Measurements from ENCODE around the gene CCDC112.

CCDC112 gene

GRCh38 chr5:115282131-115282530 lies 14.3 kb downstream of the CCDC112 start:
- no peak for DNase-seq (ENCODE audit: low spot score)
- TF ChIP-seq CTCF (IDR thresholded peaks at IDR 0.05; ENCODE audit: extremely low read depth, missing control alignments): no peak

- no peak for DNase-seq (ENCODE audit: low spot score)
Measured at GRCh38 chr5:115274584-115274983, 21.9 kb downstream of the CCDC112 start.

GRCh38 chr5:115272297-115272958 lies 24.0 kb downstream of the CCDC112 start:
- TF ChIP-seq CTCF (IDR thresholded peaks at IDR 0.05; ENCODE audit: extremely low read depth, missing control alignments): no peak
- DNase-seq (ENCODE audit: low spot score): no peak

More at GRCh38 chr5:115274584-115274983, 21.9 kb downstream of the CCDC112 start:
- no peak for TF ChIP-seq CTCF (IDR thresholded peaks at IDR 0.05; ENCODE audit: extremely low read depth, missing control alignments)

- DNase-seq (ENCODE audit: low spot score): no peak
- no peak for TF ChIP-seq CTCF (IDR thresholded peaks at IDR 0.05; ENCODE audit: extremely low read depth, missing control alignments)
Measured at GRCh38 chr5:115271295-115272050, 25.0 kb downstream of the CCDC112 start.

GRCh38 chr5:115267617-115268016 lies 28.8 kb downstream of the CCDC112 start:
- no peak for TF ChIP-seq CTCF (IDR thresholded peaks at IDR 0.05; ENCODE audit: extremely low read depth, missing control alignments)
- DNase-seq (ENCODE audit: low spot score): no peak

GRCh38 chr5:115265220-115265619 lies 31.2 kb downstream of the CCDC112 start:
- no peak for DNase-seq (ENCODE audit: low spot score)

More at GRCh38 chr5:115265220-115265619, 31.2 kb downstream of the CCDC112 start:
- TF ChIP-seq CTCF (IDR thresholded peaks at IDR 0.05; ENCODE audit: extremely low read depth, missing control alignments): no peak
